Measurements from ENCODE around the gene NIN. TPM values are rescaled to one million over a fixed set of nuclear protein-coding genes. Genes with fewer than 3 reads are reported as not detected.
"Not testable (repeated sequence)": the region's sequence is repeated elsewhere in the genome, so short reads cannot be mapped to it uniquely, and the experiment has no call there.

Gene NIN
- total RNA-seq, 2 donors from 2014 or later: 31.8 to 41.9 TPM

- DNase-seq: no peak
- ATAC-seq: peak; percentile 12 to 31
- intact Hi-C loops (cut with DNase I): no loop called here
Observed at GRCh38 chr14:50822501-50823042, 8.4 kb downstream of the NIN start.

- ATAC-seq: peak; percentile 59 to 62
- intact Hi-C loops (cut with DNase I): no loop called here
- DNase-seq: no peak
Observed at GRCh38 chr14:50821510-50822464, 9.2 kb downstream of the NIN start.

- intact Hi-C loops (cut with DNase I): no loop called here
- ATAC-seq (no peak), DNase-seq (no peak)
Observed at GRCh38 chr14:50820786-50821509, 10.0 kb downstream of the NIN start.

- ATAC-seq; DNase-seq; intact Hi-C loops (cut with DNase I): not testable (repeated sequence)
Observed at GRCh38 chr14:50819303-50819702, 11.7 kb downstream of the NIN start.

GRCh38 chr14:50816395-50817047, 14.4 kb downstream of the NIN start:
- intact Hi-C loops (cut with DNase I): no loop called here
- ATAC-seq (peak; percentile 34 to 79), DNase-seq (no peak)

GRCh38 chr14:50815526-50815925, 15.4 kb downstream of the NIN start:
- DNase-seq; intact Hi-C loops (cut with DNase I); ATAC-seq: not testable (repeated sequence)

- intact Hi-C loops (cut with DNase I); ATAC-seq; DNase-seq: not testable (repeated sequence)
Observed at GRCh38 chr14:50815058-50815457, 15.9 kb downstream of the NIN start.

- intact Hi-C loops (cut with DNase I): no loop called here
- DNase-seq (no peak), ATAC-seq (no peak)
Observed at GRCh38 chr14:50814161-50814560, 16.8 kb downstream of the NIN start.

GRCh38 chr14:50813544-50813863, 17.5 kb downstream of the NIN start:
- ATAC-seq (no peak), DNase-seq (no peak)
- intact Hi-C loops (cut with DNase I): no loop called here

GRCh38 chr14:50812856-50813543, 18.0 kb downstream of the NIN start:
- ATAC-seq (no peak), DNase-seq (no peak)
- intact Hi-C loops (cut with DNase I): no loop called here

GRCh38 chr14:50812180-50812579, 18.8 kb downstream of the NIN start:
- DNase-seq (no peak), ATAC-seq (no peak)
- intact Hi-C loops (cut with DNase I): no loop called here

- intact Hi-C loops (cut with DNase I): no loop called here
Observed at GRCh38 chr14:50808053-50808452, 22.9 kb downstream of the NIN start.

GRCh38 chr14:50806241-50806933, 24.6 kb downstream of the NIN start:
- intact Hi-C loops (cut with DNase I): no loop called here
- ATAC-seq (no peak), DNase-seq (no peak)

More at GRCh38 chr14:50808053-50808452, 22.9 kb downstream of the NIN start:
- DNase-seq (no peak), ATAC-seq (no peak)

GRCh38 chr14:50805396-50805795, 25.6 kb downstream of the NIN start:
- DNase-seq: no peak
- intact Hi-C loops (cut with DNase I): no loop called here
- no peak for ATAC-seq

GRCh38 chr14:50804181-50804721, 26.7 kb downstream of the NIN start:
- ATAC-seq (peak; percentile 74 to 88), DNase-seq (no peak)
- intact Hi-C loops (cut with DNase I): no loop called here

- ATAC-seq (no peak), DNase-seq (no peak)
- intact Hi-C loops (cut with DNase I): no loop called here
Observed at GRCh38 chr14:50801706-50802105, 29.3 kb downstream of the NIN start.

- DNase-seq (no peak), ATAC-seq (no peak)
- intact Hi-C loops (cut with DNase I): no loop called here
Observed at GRCh38 chr14:50800032-50800431, 30.9 kb downstream of the NIN start.

- DNase-seq (no peak), ATAC-seq (no peak)
- intact Hi-C loops (cut with DNase I): no loop called here
Observed at GRCh38 chr14:50798048-50798421, 32.9 kb downstream of the NIN start.

Data from left cardiac atrium (tissue), 4 donors.